Embryonic facial prominence (tissue), 1 donor: ENCODE data around the gene BTBD9.
"Not testable (repeated sequence)": the region's sequence is repeated elsewhere in the genome, so short reads cannot be mapped to it uniquely, and the experiment has no call there.

Source experiments
- DNase-seq: peaks from one replicate; pipeline ENCODE4 v3.0.0-alpha.2; 2016; ENCODE audit errors: extremely low spot score

The BTBD9 gene

GRCh38 chr6:38432079-38432478 is 207.7 kb downstream of the BTBD9 start:
- no peak for DNase-seq

GRCh38 chr6:38429546-38429945 is 210.2 kb downstream of the BTBD9 start:
- no peak for DNase-seq

- DNase-seq, result no peak
These were observed 212.1 kb downstream of the BTBD9 start for GRCh38 chr6:38427492-38428210.

GRCh38 chr6:38425788-38426488 is 213.8 kb downstream of the BTBD9 start:
- DNase-seq, result not testable (repeated sequence)

- DNase-seq, result no peak
These were observed 216.0 kb downstream of the BTBD9 start for GRCh38 chr6:38423746-38424145.

GRCh38 chr6:38420207-38420606 is 219.5 kb downstream of the BTBD9 start:
- DNase-seq, result no peak

GRCh38 chr6:38417521-38417920 is 222.2 kb downstream of the BTBD9 start:
- DNase-seq, result no peak

GRCh38 chr6:38415231-38416005 is 224.3 kb downstream of the BTBD9 start:
- no peak for DNase-seq

- no peak for DNase-seq
These were observed 226.5 kb downstream of the BTBD9 start for GRCh38 chr6:38413102-38413800.

- DNase-seq, result no peak
These were observed 232.5 kb downstream of the BTBD9 start for GRCh38 chr6:38407192-38407591.

GRCh38 chr6:38406096-38406495 is 233.6 kb downstream of the BTBD9 start:
- DNase-seq, result no peak

- DNase-seq, result no peak
These were observed 234.7 kb downstream of the BTBD9 start for GRCh38 chr6:38404900-38405556.

GRCh38 chr6:38404355-38404754 is 235.4 kb downstream of the BTBD9 start:
- no peak for DNase-seq

GRCh38 chr6:38403548-38403947 is 236.2 kb downstream of the BTBD9 start:
- no peak for DNase-seq

- DNase-seq, result no peak
These were observed 239.0 kb downstream of the BTBD9 start for GRCh38 chr6:38400764-38401163.

GRCh38 chr6:38400101-38400500 is 239.6 kb downstream of the BTBD9 start:
- DNase-seq, result no peak

- no peak for DNase-seq
These were observed 243.5 kb downstream of the BTBD9 start for GRCh38 chr6:38396209-38396608.

GRCh38 chr6:38393986-38394385 is 245.7 kb downstream of the BTBD9 start:
- no peak for DNase-seq

- no peak for DNase-seq
These were observed 247.8 kb downstream of the BTBD9 start for GRCh38 chr6:38391626-38392579.

GRCh38 chr6:38391206-38391605 is 248.5 kb downstream of the BTBD9 start:
- DNase-seq, result no peak
